ENCODE results near the gene CCDC195.
"Not testable (repeated sequence)": the region's sequence is repeated elsewhere in the genome, so short reads cannot be mapped to it uniquely, and the experiment has no call there.

Gene CCDC195

GRCh38 chr2:224689539-224689938, 26.6 kb downstream of the CCDC195 start:
- DNase-seq = no peak

- no peak for DNase-seq
Observed at GRCh38 chr2:224688997-224689396, 27.2 kb downstream of the CCDC195 start.

DNA sequence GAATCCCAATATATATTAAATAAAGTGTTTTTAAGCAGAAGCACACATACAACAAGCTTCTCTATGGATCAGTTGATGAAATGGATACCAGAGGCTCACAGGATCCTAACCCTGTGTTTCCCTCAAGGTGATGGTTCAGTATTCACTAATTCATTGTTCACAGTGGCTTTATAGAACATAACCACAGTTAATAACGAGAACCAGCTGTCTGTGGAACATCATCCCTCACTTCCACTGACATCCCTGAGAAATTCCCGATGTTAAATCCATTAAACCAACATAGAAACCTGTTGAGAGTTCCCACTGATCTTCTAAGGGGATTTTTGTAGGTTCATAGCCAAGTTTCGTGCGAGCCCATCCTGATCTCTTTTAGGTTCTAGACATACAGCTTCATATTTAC, 29.0 kb downstream of the CCDC195 start:
- no peak for DNase-seq

DNA sequence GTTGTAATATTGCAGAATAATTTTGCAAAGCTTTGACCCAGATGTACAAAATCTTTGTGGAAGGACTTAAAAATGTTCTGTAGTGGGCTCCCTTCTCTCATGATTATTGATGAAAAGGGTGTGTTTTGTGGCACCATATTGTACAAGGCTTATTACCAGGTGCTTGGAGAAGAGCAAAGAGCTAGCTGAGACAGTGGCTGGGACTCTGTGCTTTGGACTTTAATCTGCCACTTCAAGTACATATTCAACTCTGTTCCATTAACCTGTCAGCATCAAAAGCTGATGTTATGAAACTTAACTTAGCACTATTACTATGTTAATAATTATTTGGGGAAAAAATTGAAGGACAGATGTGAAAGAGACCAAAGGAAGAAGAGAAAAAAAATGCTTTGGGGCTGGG, 31.0 kb downstream of the CCDC195 start:
- no peak for DNase-seq

DNA sequence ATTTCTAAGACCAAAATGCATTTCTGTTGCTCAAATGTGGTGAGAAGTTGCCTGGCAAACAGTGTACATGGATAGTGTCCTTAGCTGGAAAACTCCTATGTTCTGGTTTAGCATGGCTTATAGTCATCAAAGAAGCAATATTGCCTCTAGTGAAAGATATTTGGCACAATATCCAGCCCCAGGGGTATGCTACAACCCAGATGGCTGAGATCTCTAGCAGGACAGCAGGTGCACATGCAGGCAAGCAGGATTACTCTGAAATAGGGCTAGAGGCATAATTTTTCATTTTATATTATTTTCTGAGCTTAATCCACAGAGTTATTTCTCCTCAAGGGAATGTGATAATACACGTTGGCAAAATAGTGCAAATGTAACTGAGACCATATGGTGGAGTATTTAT, 34.0 kb downstream of the CCDC195 start:
- DNase-seq = no peak

GRCh38 chr2:224671731-224672130, 44.4 kb downstream of the CCDC195 start:
- no peak for DNase-seq

DNA sequence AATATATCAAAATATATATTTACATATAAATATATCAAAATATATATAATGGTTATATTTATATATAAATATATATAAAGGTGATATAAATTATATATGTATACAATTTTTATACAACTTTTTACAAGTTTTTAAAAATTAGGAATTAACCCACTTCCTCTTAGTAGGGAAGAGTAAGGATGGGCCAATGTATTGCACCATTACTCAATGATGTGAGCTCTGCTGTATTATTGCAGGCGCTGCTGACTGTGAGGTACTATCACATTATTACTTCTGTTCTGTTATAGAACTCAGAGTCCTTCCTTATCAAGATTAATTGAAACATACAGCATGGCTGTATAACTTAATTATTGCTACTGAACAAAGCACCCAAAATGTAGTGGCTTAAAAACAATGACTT, 46.0 kb downstream of the CCDC195 start:
- DNase-seq = no peak

- DNase-seq = peak; percentile 19
Observed at GRCh38 chr2:224669449-224669848, 46.7 kb downstream of the CCDC195 start.

DNA sequence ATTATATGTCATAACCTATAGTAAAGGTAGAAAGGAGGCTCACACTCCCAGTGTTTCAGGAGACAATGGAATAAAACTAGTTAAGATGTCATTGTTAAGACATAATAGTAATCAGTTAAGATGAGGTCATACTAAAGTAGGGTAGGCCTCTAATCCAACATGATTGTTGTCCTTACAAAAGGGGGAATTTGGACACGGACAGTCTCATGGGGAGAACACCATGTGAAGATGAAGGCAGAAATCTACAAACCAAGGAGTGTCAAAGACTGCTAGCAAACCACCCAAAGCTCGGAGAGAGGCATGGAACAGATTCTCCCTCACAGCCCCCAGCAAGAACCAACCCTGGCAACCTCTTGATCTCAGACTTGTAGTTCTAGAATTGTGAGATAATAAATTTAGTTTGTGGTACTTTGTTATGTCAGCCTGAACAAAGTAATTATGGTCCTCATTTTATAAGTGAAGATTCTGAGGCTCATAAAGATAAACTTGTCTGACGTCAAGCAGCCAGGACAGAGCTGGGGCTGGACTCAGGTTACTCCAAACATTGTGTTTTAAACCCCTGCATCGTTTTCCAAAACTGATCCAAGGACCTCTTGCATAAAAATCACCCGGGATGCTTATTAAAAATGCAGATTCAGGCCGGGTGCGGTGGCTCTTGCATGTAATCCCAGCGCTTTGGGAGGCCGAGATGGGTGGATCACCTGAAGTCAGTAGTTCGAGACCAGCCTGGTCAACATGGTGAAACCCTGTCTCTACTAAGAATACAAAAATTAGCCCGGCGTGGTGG, 47.8 kb downstream of the CCDC195 start:
- DNase-seq = no peak

- no peak for DNase-seq
Observed at GRCh38 chr2:224666951-224667553, 49.1 kb downstream of the CCDC195 start.

DNA sequence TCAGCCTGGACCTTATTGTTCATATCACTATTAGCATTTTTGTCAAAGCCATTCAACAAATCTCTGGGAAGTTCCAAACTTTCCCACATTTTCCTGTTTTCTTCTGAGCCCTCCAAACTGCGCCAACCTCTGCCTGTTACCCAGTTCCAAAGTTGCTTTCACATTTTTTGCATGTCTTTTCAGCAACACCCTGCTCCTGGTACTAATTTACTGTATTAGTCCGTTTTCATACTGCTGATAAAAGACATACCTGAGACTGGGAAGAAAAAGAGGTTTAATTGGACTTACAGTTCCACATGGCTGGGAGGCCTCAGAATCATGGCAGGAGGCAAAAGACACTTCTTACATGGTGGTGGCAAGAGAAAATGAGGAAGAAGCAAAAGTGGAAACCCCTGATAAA, 52.8 kb downstream of the CCDC195 start:
- DNase-seq = not testable (repeated sequence)

DNA sequence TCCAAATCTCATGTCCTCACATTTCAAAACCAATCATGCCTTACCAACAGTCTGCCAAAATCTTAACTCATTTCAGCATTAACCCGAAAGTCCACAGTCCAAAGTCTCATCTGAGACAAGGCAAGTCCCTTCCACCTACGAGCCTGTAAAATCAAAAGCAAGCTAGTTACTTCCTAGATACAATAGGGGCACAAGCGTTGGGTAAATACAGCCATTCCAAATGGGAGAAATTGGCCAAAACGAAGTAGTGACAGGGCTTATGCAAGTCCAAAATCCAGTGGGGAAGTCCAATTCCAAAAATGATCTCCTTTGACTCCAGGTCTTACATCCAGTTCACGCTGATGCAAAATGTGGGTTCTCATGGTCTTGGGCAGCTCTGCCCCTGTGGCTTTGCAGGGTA, 54.5 kb downstream of the CCDC195 start:
- DNase-seq = not testable (repeated sequence)

DNA sequence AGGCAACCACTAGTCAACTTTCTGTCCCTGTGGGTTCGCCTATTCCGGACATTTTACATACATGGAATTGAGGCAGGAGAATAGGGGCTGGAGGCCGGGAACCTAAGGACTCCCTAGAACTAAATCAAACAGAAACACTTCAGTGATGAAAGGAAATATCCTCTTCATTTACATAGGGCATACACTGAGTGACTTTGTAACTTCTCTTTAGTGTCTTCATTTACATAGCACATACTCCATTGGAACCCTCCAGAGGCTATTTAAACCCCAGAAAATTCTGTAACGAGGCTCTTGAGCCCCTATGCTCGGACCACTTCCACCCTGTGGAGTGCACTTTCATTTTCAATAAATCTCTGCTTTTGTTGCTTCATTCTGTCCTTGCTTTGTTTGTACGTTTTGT, 56.5 kb downstream of the CCDC195 start:
- DNase-seq = no peak

DNA sequence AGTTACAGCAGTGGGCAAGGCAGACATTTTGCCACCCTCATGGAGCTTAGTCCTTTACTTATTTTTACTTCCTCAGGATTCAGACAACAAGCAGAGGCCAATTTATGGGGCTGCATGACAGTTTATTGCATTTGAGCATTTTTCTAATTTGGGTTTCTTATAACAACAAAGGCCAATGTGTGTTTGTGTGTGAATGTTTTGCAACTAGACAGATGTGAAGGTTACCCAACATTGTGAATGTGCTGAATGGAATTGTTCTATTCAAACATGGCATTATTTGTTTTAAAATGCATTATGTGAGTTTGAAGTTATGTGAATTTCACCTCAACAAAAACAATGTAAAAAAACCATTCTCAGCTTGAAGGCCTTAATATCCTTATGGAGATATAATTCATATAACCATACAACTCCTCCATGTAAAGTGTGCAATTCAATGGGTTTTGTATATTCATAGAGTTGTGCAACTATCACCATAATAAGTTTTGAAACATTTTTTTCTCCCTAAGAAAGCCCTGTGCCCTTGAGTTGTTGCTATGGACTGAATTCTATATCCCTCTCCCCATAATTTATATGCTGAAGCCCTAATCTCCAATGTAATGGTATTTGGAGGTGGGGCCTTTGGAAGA, 57.3 kb downstream of the CCDC195 start:
- no peak for DNase-seq

- DNase-seq = no peak
Observed at GRCh38 chr2:224657349-224657748, 58.8 kb downstream of the CCDC195 start.

DNA sequence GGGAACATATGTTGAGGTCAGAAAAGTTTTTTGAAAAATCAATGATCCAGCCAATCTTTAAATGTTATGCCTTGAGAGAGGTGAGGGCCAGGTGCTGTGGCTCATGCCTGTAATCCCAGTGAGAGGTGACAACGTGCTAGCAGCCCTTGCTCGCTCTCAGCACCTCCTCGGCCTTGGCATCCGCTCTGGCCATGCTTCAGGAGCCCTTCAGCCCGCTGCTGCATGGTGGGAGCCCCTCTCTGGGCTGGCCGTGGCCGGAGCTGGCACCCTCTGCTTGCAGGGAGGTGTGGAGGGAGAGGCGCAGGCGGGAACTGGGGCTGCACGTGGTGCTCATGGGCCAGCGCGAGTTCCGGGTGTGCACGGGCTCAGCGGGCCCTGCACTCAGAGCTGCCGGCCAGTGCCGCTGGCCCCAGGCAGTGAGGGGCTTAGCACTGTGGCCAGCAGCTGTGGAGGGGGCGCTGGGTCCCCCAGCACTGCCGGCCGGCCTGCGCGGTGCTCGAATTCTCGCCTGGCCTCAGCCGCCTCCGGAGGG, 61.1 kb downstream of the CCDC195 start:
- no peak for DNase-seq
